Testis (tissue), 3 donors: ENCODE measurements around the gene ANKS1B. TPM values are rescaled to one million over a fixed set of nuclear protein-coding genes. Genes with fewer than 3 reads are reported as not detected.

Experiments
- DNase-seq: peaks from one replicate; pipeline ENCODE4 v3.0.0-alpha.2; 2019
- H3K27ac ChIP-seq, 2 donors: fragments of 200-600 bp; sonication (generic); one replicate each; pipeline ENCODE4 v1.5.1; 2019
- H3K27me3 ChIP-seq: fragments of 200-600 bp; sonication (generic); one replicate; pipeline ENCODE4 v1.5.1; 2019
- H3K36me3 ChIP-seq: fragments of 200-600 bp; sonication (generic); one replicate; pipeline ENCODE4 v1.5.1; 2017; ENCODE audit warnings: low read depth; ENCODE audit errors: missing control alignments
- H3K4me1 ChIP-seq: fragments of 200-600 bp; sonication (generic); one replicate; pipeline ENCODE4 v1.5.1; 2019
- H3K4me3 ChIP-seq, 2 donors: fragments of 200-600 bp; sonication (generic); one replicate each; pipeline ENCODE4 v1.5.1; 2017 to 2019
- H3K9me3 ChIP-seq: fragments of 200-600 bp; sonication (generic); one replicate; pipeline ENCODE4 v1.5.1; 2017
- POLR2A ChIP-seq: fragments of 450-650 bp; IDR thresholded peaks from one replicate; pipeline ENCODE4 v1.6.1; 2017; ENCODE audit warnings: antibody characterized with exemption, mild to moderate bottlenecking, moderate library complexity
- WGBS, 2 donors: methylation state at CpG; one replicate each; pipeline ENCODE4 v1.1.5; 2018; 5-methylcytosine and 5-hydroxymethylcytosine counted together
- intact Hi-C: fragments of 100-400 bp; cut with DNase I; formaldehyde crosslinking; loops from one replicate; pipeline ENCODE4 v1.15.1; 2023; ENCODE audit warnings: low total_unique reads
- polyA plus RNA-seq: library from polyadenylated mRNA; stranded (reverse); fragments of 350-450 nt; fragmentation: Illumina TruSeq; extraction: RNeasy Lipid Tissue Mini Kit (QIAGEN cat#74804); gene quantifications from one replicate; pipeline ENCODE4 v1.2.3, GENCODE V29; 2014; ENCODE audit warnings: low read depth, low replicate concordance; ENCODE audit not compliant: insufficient read depth
- total RNA-seq, 2 donors: library from RNA; depleted of rRNA; stranded (reverse); fragments of >200 nt; gene quantifications; one replicate each; pipeline ENCODE4 v1.2.3, GENCODE V29; 2016
- TF ChIP-seq, protein P1 (sequence below), 3 experiments: fragments of 450-650 bp in 2 of 3; fragments of 200-600 bp in 1 of 3; sonication (generic) in 1 of 3; IDR thresholded peaks; one replicate each; pipeline ENCODE4 v1.5.1; 2016 to 2019; ENCODE audit warnings: antibody characterized with exemption in 3 of 3, mild to moderate bottlenecking in 2 of 3, moderate library complexity in 1 of 3

Gene ANKS1B
- total and polyA plus RNA-seq, 3 donors from 2014 or later, result 26.8 to 58.2 (median 30.9) TPM

GRCh38 chr12:99302874-99303273 lies 681.9 kb downstream of the ANKS1B start:
- no peaks in the 10 kb centered on the region for H3K9me3 ChIP-seq
- 89 to 92% methylated on average over 2 of the region's 2 CpGs for WGBS, 2 donors
- no peaks in the 10 kb centered on the region for H3K27me3 ChIP-seq
- H3K4me3 ChIP-seq, result no peak overlapping the region
- H3K36me3 ChIP-seq, result no peaks in the 10 kb centered on the region
- DNase-seq, result no peak
- intact Hi-C loops, result no loop called here
- H3K27ac ChIP-seq, result no peak overlapping the region
- TF ChIP-seq POLR2A, result no peak
- TF ChIP-seq, protein P1, sequence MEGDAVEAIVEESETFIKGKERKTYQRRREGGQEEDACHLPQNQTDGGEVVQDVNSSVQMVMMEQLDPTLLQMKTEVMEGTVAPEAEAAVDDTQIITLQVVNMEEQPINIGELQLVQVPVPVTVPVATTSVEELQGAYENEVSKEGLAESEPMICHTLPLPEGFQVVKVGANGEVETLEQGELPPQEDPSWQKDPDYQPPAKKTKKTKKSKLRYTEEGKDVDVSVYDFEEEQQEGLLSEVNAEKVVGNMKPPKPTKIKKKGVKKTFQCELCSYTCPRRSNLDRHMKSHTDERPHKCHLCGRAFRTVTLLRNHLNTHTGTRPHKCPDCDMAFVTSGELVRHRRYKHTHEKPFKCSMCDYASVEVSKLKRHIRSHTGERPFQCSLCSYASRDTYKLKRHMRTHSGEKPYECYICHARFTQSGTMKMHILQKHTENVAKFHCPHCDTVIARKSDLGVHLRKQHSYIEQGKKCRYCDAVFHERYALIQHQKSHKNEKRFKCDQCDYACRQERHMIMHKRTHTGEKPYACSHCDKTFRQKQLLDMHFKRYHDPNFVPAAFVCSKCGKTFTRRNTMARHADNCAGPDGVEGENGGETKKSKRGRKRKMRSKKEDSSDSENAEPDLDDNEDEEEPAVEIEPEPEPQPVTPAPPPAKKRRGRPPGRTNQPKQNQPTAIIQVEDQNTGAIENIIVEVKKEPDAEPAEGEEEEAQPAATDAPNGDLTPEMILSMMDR (IDR thresholded peaks at IDR 0.05), result no peak
- no peaks in the 10 kb centered on the region for H3K4me1 ChIP-seq

- intact Hi-C loops, result no loop called here
- 91 to 100% methylated on average over 1 of the region's 1 CpG for WGBS, 2 donors
Observed at GRCh38 chr12:99287136-99287535, 697.6 kb downstream of the ANKS1B start.

DNA sequence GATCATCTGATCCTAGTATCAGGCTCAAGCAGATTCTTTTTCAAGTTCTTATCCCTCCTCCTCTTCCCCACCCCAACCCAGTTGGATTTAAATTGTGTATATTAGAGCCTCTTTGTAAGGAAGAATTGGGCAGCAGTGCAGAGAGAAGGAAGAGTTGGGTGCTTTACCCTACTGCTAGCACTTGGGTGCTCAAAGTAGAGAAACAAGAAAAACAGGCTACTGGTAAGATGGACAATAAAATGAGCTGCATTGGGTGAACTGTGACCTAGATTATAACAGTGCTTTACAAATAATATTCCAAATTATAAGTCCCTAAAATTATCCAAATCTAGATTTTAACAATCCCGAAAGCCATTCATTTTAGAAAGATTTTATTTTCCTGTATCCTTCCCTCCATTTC lies 700.6 kb downstream of the ANKS1B start:
- WGBS, 2 donors, result 94 to 97% methylated on average over 1 of the region's 1 CpG
- Histone ChIP-seq H3K36me3 (no peaks in the 10 kb centered on the region), H3K27ac (no peak overlapping the region), H3K27me3 (no peaks in the 10 kb centered on the region), H3K9me3 (no peaks in the 10 kb centered on the region), H3K4me3 (no peak overlapping the region), H3K4me1 (no peaks in the 10 kb centered on the region)
- intact Hi-C loops, result no loop called here
- TF ChIP-seq, protein P1 (IDR thresholded peaks at IDR 0.05), result no peak
- no peak for TF ChIP-seq POLR2A
- no peak for DNase-seq

More at GRCh38 chr12:99287136-99287535, 697.6 kb downstream of the ANKS1B start:
- no peak for TF ChIP-seq POLR2A
- TF ChIP-seq, protein P1 (IDR thresholded peaks at IDR 0.05), result no peak
- H3K4me3 ChIP-seq, result no peak overlapping the region
- DNase-seq, result no peak
- no peaks in the 10 kb centered on the region for H3K9me3 ChIP-seq
- H3K27ac ChIP-seq, result no peak overlapping the region
- H3K27me3 ChIP-seq, result no peaks in the 10 kb centered on the region
- H3K36me3 ChIP-seq, result no peaks in the 10 kb centered on the region
- no peaks in the 10 kb centered on the region for H3K4me1 ChIP-seq

DNA sequence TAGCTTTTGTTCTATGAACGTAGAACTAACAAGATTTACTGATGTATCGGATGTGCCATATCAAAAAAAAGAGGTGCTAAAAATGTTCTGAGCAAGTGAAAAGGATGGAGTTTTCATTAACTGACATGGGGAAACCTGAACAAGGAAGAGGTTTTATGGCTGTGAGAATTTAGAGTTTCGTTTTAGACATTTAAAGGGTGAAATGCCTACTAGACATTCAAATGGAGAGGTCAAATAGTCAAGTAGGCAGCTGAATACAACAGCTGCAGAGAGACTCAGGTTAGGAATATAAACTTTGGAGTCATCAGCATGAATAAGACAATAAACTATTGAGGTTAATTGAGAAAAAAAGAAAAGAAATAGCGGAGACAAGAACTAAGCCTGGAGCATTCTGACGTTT lies 702.1 kb downstream of the ANKS1B start:
- no peaks in the 10 kb centered on the region for H3K9me3 ChIP-seq
- no peak for DNase-seq
- H3K27me3 ChIP-seq, result no peaks in the 10 kb centered on the region
- H3K4me3 ChIP-seq, result no peak overlapping the region
- no peaks in the 10 kb centered on the region for H3K4me1 ChIP-seq
- H3K36me3 ChIP-seq, result no peaks in the 10 kb centered on the region
- no peak overlapping the region for H3K27ac ChIP-seq
- no peak for TF ChIP-seq POLR2A
- TF ChIP-seq, protein P1 (IDR thresholded peaks at IDR 0.05), result no peak
- WGBS, 2 donors, result 83 to 84% methylated on average over 5 of the region's 5 CpGs
- intact Hi-C loops, result no loop called here

GRCh38 chr12:99282086-99282485 lies 702.6 kb downstream of the ANKS1B start:
- H3K4me1 ChIP-seq, result no peaks in the 10 kb centered on the region
- no peaks in the 10 kb centered on the region for H3K36me3 ChIP-seq
- no peaks in the 10 kb centered on the region for H3K27me3 ChIP-seq
- no peaks in the 10 kb centered on the region for H3K9me3 ChIP-seq
- TF ChIP-seq POLR2A, result no peak
- TF ChIP-seq, protein P1 (IDR thresholded peaks at IDR 0.05), result no peak
- intact Hi-C loops, result no loop called here
- WGBS, 2 donors, result 90 to 95% methylated on average over 1 of the region's 1 CpG
- no peak overlapping the region for H3K27ac ChIP-seq
- no peak overlapping the region for H3K4me3 ChIP-seq
- DNase-seq, result no peak
